Testis (tissue), 3 donors: ENCODE measurements around the gene PDE4B. TPM values are rescaled to one million over a fixed set of nuclear protein-coding genes. Genes with fewer than 3 reads are reported as not detected.

Experiments used
- DNase-seq: peaks from one replicate; pipeline ENCODE4 v3.0.0-alpha.2; 2019
- H3K27ac ChIP-seq, 2 donors: fragments of 200-600 bp; sonication (generic); one replicate each; pipeline ENCODE4 v1.5.1; 2019
- H3K27me3 ChIP-seq: fragments of 200-600 bp; sonication (generic); one replicate; pipeline ENCODE4 v1.5.1; 2019
- H3K36me3 ChIP-seq: fragments of 200-600 bp; sonication (generic); one replicate; pipeline ENCODE4 v1.5.1; 2017; ENCODE audit warnings: low read depth; ENCODE audit errors: missing control alignments
- H3K4me1 ChIP-seq: fragments of 200-600 bp; sonication (generic); one replicate; pipeline ENCODE4 v1.5.1; 2019
- H3K4me3 ChIP-seq, 2 donors: fragments of 200-600 bp; sonication (generic); one replicate each; pipeline ENCODE4 v1.5.1; 2017 to 2019
- H3K9me3 ChIP-seq: fragments of 200-600 bp; sonication (generic); one replicate; pipeline ENCODE4 v1.5.1; 2017
- POLR2A ChIP-seq: fragments of 450-650 bp; IDR thresholded peaks from one replicate; pipeline ENCODE4 v1.6.1; 2017; ENCODE audit warnings: antibody characterized with exemption, mild to moderate bottlenecking, moderate library complexity
- WGBS, 2 donors: methylation state at CpG; one replicate each; pipeline ENCODE4 v1.1.5; 2018; 5-methylcytosine and 5-hydroxymethylcytosine counted together
- intact Hi-C: fragments of 100-400 bp; cut with DNase I; formaldehyde crosslinking; loops from one replicate; pipeline ENCODE4 v1.15.1; 2023; ENCODE audit warnings: low total_unique reads
- polyA plus RNA-seq: library from polyadenylated mRNA; stranded (reverse); fragments of 350-450 nt; fragmentation: Illumina TruSeq; extraction: RNeasy Lipid Tissue Mini Kit (QIAGEN cat#74804); gene quantifications from one replicate; pipeline ENCODE4 v1.2.3, GENCODE V29; 2014; ENCODE audit warnings: low read depth, low replicate concordance; ENCODE audit not compliant: insufficient read depth
- total RNA-seq, 2 donors: library from RNA; depleted of rRNA; stranded (reverse); fragments of >200 nt; gene quantifications; one replicate each; pipeline ENCODE4 v1.2.3, GENCODE V29; 2016
- TF ChIP-seq, protein P1 (sequence below), 3 experiments: fragments of 450-650 bp in 2 of 3; fragments of 200-600 bp in 1 of 3; sonication (generic) in 1 of 3; IDR thresholded peaks; one replicate each; pipeline ENCODE4 v1.5.1; 2016 to 2019; ENCODE audit warnings: antibody characterized with exemption in 3 of 3, mild to moderate bottlenecking in 2 of 3, moderate library complexity in 1 of 3

PDE4B gene
- total and polyA plus RNA-seq, 3 donors from 2014 or later, result 11.5 to 16.1 (median 12.4) TPM

DNA sequence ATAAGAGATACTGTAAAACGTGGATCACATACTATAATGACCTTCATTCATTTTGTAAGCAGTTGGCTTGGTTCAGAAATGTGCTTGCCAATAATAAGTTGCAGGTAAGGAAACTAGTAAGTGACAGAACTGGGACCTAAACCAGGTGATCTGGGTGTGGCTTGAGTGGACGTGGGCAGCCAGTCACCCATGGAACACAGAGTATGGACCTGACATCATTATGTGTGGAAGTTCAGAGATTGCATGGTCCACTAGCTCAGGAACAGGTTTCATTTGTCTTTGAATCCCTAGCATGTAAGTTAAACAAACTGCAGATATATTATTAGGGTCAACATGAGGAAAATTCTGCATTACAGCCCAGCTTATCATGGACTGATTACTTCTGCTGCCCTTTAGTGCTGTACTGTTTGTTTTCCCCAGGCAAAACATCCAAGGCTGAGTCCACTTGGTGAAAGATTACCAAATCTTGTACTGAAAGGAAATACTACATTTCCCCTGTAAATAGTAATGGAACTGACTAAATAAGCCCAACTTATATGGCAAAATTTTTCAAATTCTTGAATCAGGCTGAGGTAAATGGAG lies 414.0 kb downstream of the PDE4B start:
- TF ChIP-seq, protein P1, sequence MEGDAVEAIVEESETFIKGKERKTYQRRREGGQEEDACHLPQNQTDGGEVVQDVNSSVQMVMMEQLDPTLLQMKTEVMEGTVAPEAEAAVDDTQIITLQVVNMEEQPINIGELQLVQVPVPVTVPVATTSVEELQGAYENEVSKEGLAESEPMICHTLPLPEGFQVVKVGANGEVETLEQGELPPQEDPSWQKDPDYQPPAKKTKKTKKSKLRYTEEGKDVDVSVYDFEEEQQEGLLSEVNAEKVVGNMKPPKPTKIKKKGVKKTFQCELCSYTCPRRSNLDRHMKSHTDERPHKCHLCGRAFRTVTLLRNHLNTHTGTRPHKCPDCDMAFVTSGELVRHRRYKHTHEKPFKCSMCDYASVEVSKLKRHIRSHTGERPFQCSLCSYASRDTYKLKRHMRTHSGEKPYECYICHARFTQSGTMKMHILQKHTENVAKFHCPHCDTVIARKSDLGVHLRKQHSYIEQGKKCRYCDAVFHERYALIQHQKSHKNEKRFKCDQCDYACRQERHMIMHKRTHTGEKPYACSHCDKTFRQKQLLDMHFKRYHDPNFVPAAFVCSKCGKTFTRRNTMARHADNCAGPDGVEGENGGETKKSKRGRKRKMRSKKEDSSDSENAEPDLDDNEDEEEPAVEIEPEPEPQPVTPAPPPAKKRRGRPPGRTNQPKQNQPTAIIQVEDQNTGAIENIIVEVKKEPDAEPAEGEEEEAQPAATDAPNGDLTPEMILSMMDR (IDR thresholded peaks at IDR 0.05), result no peak
- no peak for TF ChIP-seq POLR2A
- no peaks in the 10 kb centered on the region for H3K9me3 ChIP-seq
- WGBS, 2 donors, result 61 to 70% methylated on average over 2 of the region's 2 CpGs
- H3K27ac ChIP-seq, result no peak overlapping the region
- no peaks in the 10 kb centered on the region for H3K4me1 ChIP-seq
- DNase-seq, result no peak
- H3K27me3 ChIP-seq, result no peaks in the 10 kb centered on the region
- no peaks in the 10 kb centered on the region for H3K36me3 ChIP-seq
- no peak overlapping the region for H3K4me3 ChIP-seq
- intact Hi-C loops, result no loop called here

DNA sequence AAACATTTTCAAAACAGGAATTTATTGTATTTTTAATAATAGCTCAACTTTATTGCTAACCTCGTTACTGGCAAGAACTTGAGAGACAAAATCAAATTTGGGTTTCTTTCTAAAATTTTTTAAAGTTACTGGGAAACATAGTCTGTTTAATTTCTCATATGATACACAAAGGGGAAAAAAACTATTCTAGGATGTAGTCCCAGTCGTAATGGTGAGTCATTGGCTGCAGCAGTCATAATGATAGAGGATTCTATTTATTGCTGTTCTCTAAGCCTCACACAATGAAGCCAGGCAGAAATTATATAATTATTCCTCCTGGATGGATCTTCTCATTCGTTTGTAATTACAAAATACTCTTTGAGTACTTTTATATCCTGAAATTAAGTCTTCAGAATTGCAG lies 414.8 kb downstream of the PDE4B start:
- no peaks in the 10 kb centered on the region for H3K9me3 ChIP-seq
- TF ChIP-seq POLR2A, result no peak
- TF ChIP-seq, protein P1 (IDR thresholded peaks at IDR 0.05), result no peak
- H3K4me3 ChIP-seq, result no peak overlapping the region
- WGBS, 2 donors, result 40 to 46% methylated on average over 3 of the region's 3 CpGs
- DNase-seq, result no peak
- H3K4me1 ChIP-seq, result no peaks in the 10 kb centered on the region
- no peak overlapping the region for H3K27ac ChIP-seq
- H3K36me3 ChIP-seq, result no peaks in the 10 kb centered on the region
- intact Hi-C loops, result no loop called here
- H3K27me3 ChIP-seq, result no peaks in the 10 kb centered on the region

DNA sequence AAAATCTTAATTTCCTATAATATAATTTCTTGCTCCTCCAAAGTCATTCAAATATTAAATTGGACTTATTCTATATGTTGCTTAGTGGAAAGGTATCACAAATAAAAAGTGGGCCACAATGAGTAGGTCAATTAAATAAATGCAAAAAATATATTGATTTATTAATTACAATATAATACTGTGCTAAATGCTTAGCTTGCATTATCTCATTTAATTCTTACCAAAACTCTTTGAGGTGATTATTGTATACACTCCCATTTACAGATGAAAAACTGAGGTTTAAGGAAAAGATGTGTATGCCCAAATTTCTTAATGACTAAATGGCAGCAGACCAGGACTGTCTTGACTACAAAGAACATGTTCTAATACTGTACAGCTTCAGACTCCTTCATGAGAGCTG lies 415.9 kb downstream of the PDE4B start:
- intact Hi-C loops, result no loop called here
- H3K4me1 ChIP-seq, result no peaks in the 10 kb centered on the region
- H3K27me3 ChIP-seq, result no peaks in the 10 kb centered on the region
- TF ChIP-seq POLR2A, result no peak
- TF ChIP-seq, protein P1 (IDR thresholded peaks at IDR 0.05), result no peak
- H3K27ac ChIP-seq, result no peak overlapping the region
- no peaks in the 10 kb centered on the region for H3K9me3 ChIP-seq
- H3K4me3 ChIP-seq, result no peak overlapping the region
- no peak for DNase-seq
- H3K36me3 ChIP-seq, result no peaks in the 10 kb centered on the region

DNA sequence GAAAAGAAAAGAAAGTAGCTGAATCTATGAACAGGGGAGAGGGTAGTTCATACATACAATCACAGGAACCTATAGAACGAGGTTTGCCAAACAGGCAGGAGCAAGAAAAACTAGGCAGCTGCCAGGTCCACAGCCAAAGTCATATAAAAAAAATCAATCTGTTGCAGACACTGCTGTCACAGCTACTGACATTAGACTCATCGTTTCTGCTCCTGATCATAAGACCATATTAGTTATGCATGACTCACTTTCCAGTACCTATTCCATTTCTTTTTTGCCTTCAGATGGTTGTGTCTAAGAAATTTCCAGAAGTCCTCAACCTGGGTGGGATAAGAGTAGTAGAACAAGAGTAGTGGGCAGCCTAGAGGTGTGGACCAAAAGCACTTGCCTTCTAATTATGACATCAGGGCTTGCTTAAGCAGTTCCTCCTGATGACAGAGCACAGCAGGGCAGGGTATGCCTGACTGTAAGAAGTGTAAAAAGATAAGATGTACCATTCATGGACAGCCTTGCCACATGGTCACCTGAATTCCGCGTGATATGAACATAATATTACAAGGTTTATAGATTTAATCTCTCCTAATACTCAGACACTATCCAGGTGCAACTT lies 418.0 kb downstream of the PDE4B start:
- Histone ChIP-seq H3K9me3 (no peaks in the 10 kb centered on the region), H3K4me1 (no peaks in the 10 kb centered on the region), H3K4me3 (no peak overlapping the region), H3K27ac (no peak overlapping the region), H3K36me3 (no peaks in the 10 kb centered on the region), H3K27me3 (no peaks in the 10 kb centered on the region)
- intact Hi-C loops, result no loop called here
- no peak for TF ChIP-seq POLR2A
- TF ChIP-seq, protein P1 (IDR thresholded peaks at IDR 0.05), result no peak
- WGBS, 2 donors, result 92% methylated on average over 4 of the region's 4 CpGs
- no peak for DNase-seq

DNA sequence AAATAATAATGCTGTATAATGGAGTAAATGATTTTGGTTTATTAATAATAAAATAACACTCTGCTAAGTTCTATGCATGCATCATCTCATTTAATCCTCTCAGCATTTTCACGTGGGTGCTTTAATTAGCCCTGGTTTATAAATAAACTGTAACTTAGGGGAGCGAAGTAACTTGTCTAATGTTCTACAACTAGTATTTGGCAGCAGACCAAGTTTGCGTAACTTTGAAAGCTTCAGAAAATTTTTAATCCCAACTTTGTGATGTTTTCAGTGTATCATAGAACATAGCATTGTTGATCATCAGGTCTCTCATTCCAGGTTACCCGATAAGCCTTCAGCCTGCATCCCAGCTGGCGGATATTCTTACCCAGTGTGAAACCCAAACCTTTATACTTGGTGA lies 418.8 kb downstream of the PDE4B start:
- no peaks in the 10 kb centered on the region for H3K36me3 ChIP-seq
- TF ChIP-seq, protein P1 (IDR thresholded peaks at IDR 0.05), result no peak
- no peak for DNase-seq
- intact Hi-C loops, result no loop called here
- no peaks in the 10 kb centered on the region for H3K4me1 ChIP-seq
- H3K27ac ChIP-seq, result no peak overlapping the region
- WGBS, 2 donors, result 82 to 83% methylated on average over 5 of the region's 5 CpGs
- no peaks in the 10 kb centered on the region for H3K27me3 ChIP-seq
- H3K4me3 ChIP-seq, result no peak overlapping the region
- no peaks in the 10 kb centered on the region for H3K9me3 ChIP-seq
